ENCODE data around the gene ANTXR2.

- TF ChIP-seq, protein P1, sequence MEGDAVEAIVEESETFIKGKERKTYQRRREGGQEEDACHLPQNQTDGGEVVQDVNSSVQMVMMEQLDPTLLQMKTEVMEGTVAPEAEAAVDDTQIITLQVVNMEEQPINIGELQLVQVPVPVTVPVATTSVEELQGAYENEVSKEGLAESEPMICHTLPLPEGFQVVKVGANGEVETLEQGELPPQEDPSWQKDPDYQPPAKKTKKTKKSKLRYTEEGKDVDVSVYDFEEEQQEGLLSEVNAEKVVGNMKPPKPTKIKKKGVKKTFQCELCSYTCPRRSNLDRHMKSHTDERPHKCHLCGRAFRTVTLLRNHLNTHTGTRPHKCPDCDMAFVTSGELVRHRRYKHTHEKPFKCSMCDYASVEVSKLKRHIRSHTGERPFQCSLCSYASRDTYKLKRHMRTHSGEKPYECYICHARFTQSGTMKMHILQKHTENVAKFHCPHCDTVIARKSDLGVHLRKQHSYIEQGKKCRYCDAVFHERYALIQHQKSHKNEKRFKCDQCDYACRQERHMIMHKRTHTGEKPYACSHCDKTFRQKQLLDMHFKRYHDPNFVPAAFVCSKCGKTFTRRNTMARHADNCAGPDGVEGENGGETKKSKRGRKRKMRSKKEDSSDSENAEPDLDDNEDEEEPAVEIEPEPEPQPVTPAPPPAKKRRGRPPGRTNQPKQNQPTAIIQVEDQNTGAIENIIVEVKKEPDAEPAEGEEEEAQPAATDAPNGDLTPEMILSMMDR (IDR thresholded peaks at IDR 0.05), result no peak
- TF ChIP-seq EZH2 (IDR thresholded peaks at IDR 0.05) (no peak), EZH2phosphoT487 (IDR thresholded peaks at IDR 0.05) (no peak)
Observed at GRCh38 chr4:80045786-80046185, 27.2 kb downstream of the ANTXR2 start.

Data from neural progenitor cell (in vitro differentiated cells).